Measurements from ENCODE around the gene TSPAN4. TPM values are rescaled to one million over a fixed set of nuclear protein-coding genes. Genes with fewer than 3 reads are reported as not detected.

Gene TSPAN4
- total and polyA plus RNA-seq, 10 donors, result 32.1 to 140 (median 107) TPM

GRCh38 chr11:838441-839279 is 4.0 kb upstream of the TSPAN4 start:
- H3K9me3 ChIP-seq, result no peaks in the 10 kb centered on the region
- WGBS, 5 donors, result 59 to 80% (median 69%) methylated on average over 11 to 17 of the region's 17 CpGs
- peaks cover 26 to 94% (median 59%) of the 10 kb centered on the region in 6 donors for H3K4me1 ChIP-seq
- peaks cover 0 to 27% (median 0%) of the 10 kb centered on the region in 7 donors for H3K27me3 ChIP-seq (replicated peaks in 1 of 7)
- H3K4me3 ChIP-seq, result no peak overlapping the region
- peak overlapping the region in 1 of 8 donors; percentile 8 for H3K27ac ChIP-seq
- DNase-seq, result no peak
- TF ChIP-seq POLR2A (IDR thresholded peaks at IDR 0.05) (no peak), POLR2AphosphoS5 (IDR thresholded peaks at IDR 0.05) (peak in 2 of 3 donors; percentile 5 to 17)
- intact Hi-C loops (cut with DNase I; ENCODE audit: low total_unique reads), result no loop called here
- peaks cover 0 to 54% (median 38%) of the 10 kb centered on the region in 6 donors for H3K36me3 ChIP-seq

- Histone ChIP-seq H3K36me3 (peaks cover 0 to 54% (median 38%) of the 10 kb centered on the region in 6 donors), H3K9me3 (no peaks in the 10 kb centered on the region), H3K27ac (peak overlapping the region in 1 of 8 donors; percentile 10), H3K4me3 (no peak overlapping the region), H3K4me1 (peaks cover 26 to 94% (median 59%) of the 10 kb centered on the region in 6 donors), H3K27me3 (replicated peaks in 1 of 7) (peaks cover 0 to 27% (median 0%) of the 10 kb centered on the region in 7 donors)
- DNase-seq, result no peak
- TF ChIP-seq POLR2AphosphoS5 (IDR thresholded peaks at IDR 0.05), result peak in 1 of 3 donors; percentile 15
- no peak for TF ChIP-seq POLR2A (IDR thresholded peaks at IDR 0.05)
- no peak for TF ChIP-seq CTCF (IDR thresholded peaks at IDR 0.05 in 8 of 11, conservative IDR thresholded peaks at IDR 0.05 in 3 of 11)
- WGBS, 5 donors, result 91 to 96% (median 94%) methylated on average over 4 to 5 of the region's 5 CpGs
- intact Hi-C loops (cut with DNase I; ENCODE audit: low total_unique reads), result no loop called here
Observed at GRCh38 chr11:839280-839623, 3.4 kb upstream of the TSPAN4 start.

DNA sequence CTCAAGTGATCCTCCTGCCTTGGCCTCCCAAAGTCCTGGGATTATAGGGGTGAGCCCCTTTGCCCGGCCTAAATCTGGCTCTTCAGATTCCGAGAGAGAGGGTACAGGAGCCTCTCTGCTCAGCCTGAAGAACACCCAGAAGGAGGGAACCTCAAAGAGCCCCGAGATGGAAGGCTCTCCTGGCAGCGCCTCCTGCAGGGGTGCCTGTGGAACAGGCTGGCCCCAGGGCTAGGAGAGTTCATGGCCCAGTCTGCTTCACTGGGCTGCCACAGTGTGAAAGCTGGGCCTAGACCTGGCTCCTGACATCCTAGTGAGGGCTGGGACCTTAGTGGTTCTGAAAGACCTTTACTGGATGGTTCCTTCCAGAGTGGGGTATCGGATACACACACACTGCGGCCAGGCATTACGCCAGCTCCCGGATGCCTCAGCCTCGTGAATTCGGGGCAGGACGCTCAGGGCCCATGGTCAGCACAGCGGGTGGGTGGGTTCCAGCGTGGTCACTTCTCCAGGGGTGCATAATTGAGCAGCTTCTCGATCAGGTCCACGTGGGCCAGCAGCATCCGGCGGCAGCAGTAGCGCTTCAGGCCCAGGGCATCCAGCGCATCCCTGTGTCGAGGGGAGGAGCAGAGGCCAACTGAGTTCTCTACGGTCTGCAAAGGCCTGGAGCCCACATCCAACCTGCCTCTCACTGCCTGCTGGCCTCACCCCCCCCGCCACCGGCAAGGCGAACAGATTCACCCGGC is 2.6 kb upstream of the TSPAN4 start:
- intact Hi-C loops (cut with DNase I; ENCODE audit: low total_unique reads), result loop anchor here (10.0 kb wide), 1 partner anchor 215 kb away; no protein-coding TSS in a partner anchor
- no peaks in the 10 kb centered on the region for H3K9me3 ChIP-seq
- H3K4me1 ChIP-seq, result peaks cover 21 to 94% (median 58%) of the 10 kb centered on the region in 6 donors
- WGBS, 5 donors, result 71 to 89% (median 85%) methylated on average over 15 to 25 of the region's 25 CpGs
- peak overlapping the region in 2 of 8 donors; percentile 98 to 100 for H3K4me3 ChIP-seq
- TF ChIP-seq POLR2A (IDR thresholded peaks at IDR 0.05) (no peak), POLR2AphosphoS5 (IDR thresholded peaks at IDR 0.05) (no peak)
- H3K27ac ChIP-seq, result peak overlapping the region in 1 of 8 donors; percentile 95
- peaks cover 0 to 25% (median 0%) of the 10 kb centered on the region in 7 donors for H3K27me3 ChIP-seq (replicated peaks in 1 of 7)
- H3K36me3 ChIP-seq, result peaks cover 0 to 54% (median 38%) of the 10 kb centered on the region in 6 donors
- no peak for DNase-seq

GRCh38 chr11:841981-842369 is 677 bp upstream of the TSPAN4 start:
- TF ChIP-seq CTCF (IDR thresholded peaks at IDR 0.05 in 8 of 11, conservative IDR thresholded peaks at IDR 0.05 in 3 of 11) (no peak), POLR2A (IDR thresholded peaks at IDR 0.05) (no peak), POLR2AphosphoS5 (IDR thresholded peaks at IDR 0.05) (no peak)
- Histone ChIP-seq H3K27ac (peak overlapping the region; percentile 92 to 97 (median 95)), H3K4me1 (peaks cover 21 to 95% (median 61%) of the 10 kb centered on the region in 6 donors), H3K36me3 (peaks cover 0 to 41% (median 34%) of the 10 kb centered on the region in 6 donors), H3K27me3 (replicated peaks in 1 of 7) (peaks cover 0 to 22% (median 0%) of the 10 kb centered on the region in 7 donors), H3K4me3 (peak overlapping the region; percentile 91 to 100 (median 98)), H3K9me3 (no peaks in the 10 kb centered on the region)
- WGBS, 5 donors, result 1 to 3% (median 1%) methylated on average over 15 to 27 of the region's 27 CpGs
- no peak for DNase-seq
- intact Hi-C loops (cut with DNase I; ENCODE audit: low total_unique reads), result loop anchor here (10.0 kb wide), 1 partner anchor 213 kb away; no protein-coding TSS in a partner anchor

Measured in spleen (tissue), 11 donors.